Liver (tissue), 3 donors: ENCODE measurements around the gene KCTD3.

Experiments used
- EGR1 ChIP-seq, 2 donors: IDR thresholded peaks; 2 replicates each; pipeline ENCODE4 v1.6.1; 2016 to 2018; ENCODE audit warnings: antibody characterized with exemption in 2 of 2, low read depth in 2 of 2
- FOXA1 ChIP-seq: IDR thresholded peaks from 2 replicates; pipeline ENCODE4 v1.6.1; 2016; ENCODE audit warnings: antibody characterized with exemption
- FOXA2 ChIP-seq: IDR thresholded peaks from 2 replicates; pipeline ENCODE4 v1.6.1; 2016; ENCODE audit warnings: antibody characterized with exemption
- HNF4A ChIP-seq, 2 donors: conservative IDR thresholded peaks; 2 replicates each; pipeline ENCODE4 v1.6.1; 2016; ENCODE audit warnings: antibody characterized with exemption in 2 of 2, mild to moderate bottlenecking in 2 of 2
- HNF4G ChIP-seq: IDR thresholded peaks from 2 replicates; pipeline ENCODE4 v1.6.1; 2016; ENCODE audit warnings: antibody characterized with exemption
- RAD21 ChIP-seq, 2 donors: IDR thresholded peaks; 2 replicates each; pipeline ENCODE4 v1.6.1; 2016; ENCODE audit warnings: antibody characterized with exemption in 2 of 2, mild to moderate bottlenecking in 2 of 2
- SP1 ChIP-seq: IDR thresholded peaks from 2 replicates; pipeline ENCODE4 v1.6.1; 2018; ENCODE audit warnings: antibody characterized with exemption, mild to moderate bottlenecking
- TAF1 ChIP-seq: conservative IDR thresholded peaks from 2 replicates; pipeline ENCODE4 v1.6.1; 2016; ENCODE audit warnings: antibody characterized with exemption, mild to moderate bottlenecking
- YY1 ChIP-seq: IDR thresholded peaks from 2 replicates; pipeline ENCODE4 v1.6.1; 2016; ENCODE audit warnings: antibody characterized with exemption, mild to moderate bottlenecking
- TF ChIP-seq, protein P1 (sequence below): fragments of 150-350 bp; IDR thresholded peaks from 2 replicates; pipeline ENCODE4 v1.5.1; 2017; ENCODE audit warnings: improper control_type of control experiment, low read depth, low read length; ENCODE audit not compliant: missing input control
- TF ChIP-seq, protein P2 (sequence below): IDR thresholded peaks from 2 replicates; pipeline ENCODE4 v1.6.1; 2016; ENCODE audit warnings: antibody characterized with exemption
- TF ChIP-seq, protein P3 (sequence below): IDR thresholded peaks from 2 replicates; pipeline ENCODE4 v1.6.1; 2016; ENCODE audit warnings: antibody characterized with exemption, mild to moderate bottlenecking
- TF ChIP-seq, protein P4 (sequence below): IDR thresholded peaks from 2 replicates; pipeline ENCODE4 v1.6.1; 2016; ENCODE audit warnings: antibody characterized with exemption
- TF ChIP-seq, protein P5 (sequence below): IDR thresholded peaks from 2 replicates; pipeline ENCODE4 v1.6.1; 2016; ENCODE audit warnings: antibody characterized with exemption
- donor health status: healthy.
- donor health status: healthy.

DNA sequence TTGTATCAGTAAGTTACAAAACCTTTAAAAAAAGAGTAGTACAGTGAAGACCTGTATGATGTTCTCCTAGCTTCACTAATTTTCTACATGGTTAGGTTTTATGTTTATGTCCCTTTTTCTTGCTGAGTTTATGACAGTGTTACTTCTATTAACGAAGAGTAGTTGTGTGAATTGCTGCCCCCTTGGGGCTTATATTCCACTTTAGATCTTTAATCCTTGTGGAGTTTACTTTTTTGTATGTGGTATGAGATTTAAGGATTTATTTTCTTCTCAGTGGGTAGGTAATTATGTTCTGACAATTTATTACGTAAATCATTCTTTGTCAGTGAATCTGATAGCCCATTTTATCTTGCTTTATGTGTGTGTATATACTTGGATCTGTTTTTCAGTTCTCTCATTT, 14.8 kb downstream of the KCTD3 start:
- TF ChIP-seq, protein P1, sequence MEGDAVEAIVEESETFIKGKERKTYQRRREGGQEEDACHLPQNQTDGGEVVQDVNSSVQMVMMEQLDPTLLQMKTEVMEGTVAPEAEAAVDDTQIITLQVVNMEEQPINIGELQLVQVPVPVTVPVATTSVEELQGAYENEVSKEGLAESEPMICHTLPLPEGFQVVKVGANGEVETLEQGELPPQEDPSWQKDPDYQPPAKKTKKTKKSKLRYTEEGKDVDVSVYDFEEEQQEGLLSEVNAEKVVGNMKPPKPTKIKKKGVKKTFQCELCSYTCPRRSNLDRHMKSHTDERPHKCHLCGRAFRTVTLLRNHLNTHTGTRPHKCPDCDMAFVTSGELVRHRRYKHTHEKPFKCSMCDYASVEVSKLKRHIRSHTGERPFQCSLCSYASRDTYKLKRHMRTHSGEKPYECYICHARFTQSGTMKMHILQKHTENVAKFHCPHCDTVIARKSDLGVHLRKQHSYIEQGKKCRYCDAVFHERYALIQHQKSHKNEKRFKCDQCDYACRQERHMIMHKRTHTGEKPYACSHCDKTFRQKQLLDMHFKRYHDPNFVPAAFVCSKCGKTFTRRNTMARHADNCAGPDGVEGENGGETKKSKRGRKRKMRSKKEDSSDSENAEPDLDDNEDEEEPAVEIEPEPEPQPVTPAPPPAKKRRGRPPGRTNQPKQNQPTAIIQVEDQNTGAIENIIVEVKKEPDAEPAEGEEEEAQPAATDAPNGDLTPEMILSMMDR: no peak
- TF ChIP-seq HNF4A (conservative IDR thresholded peaks at IDR 0.05): no peak
- TF ChIP-seq, protein P2, sequence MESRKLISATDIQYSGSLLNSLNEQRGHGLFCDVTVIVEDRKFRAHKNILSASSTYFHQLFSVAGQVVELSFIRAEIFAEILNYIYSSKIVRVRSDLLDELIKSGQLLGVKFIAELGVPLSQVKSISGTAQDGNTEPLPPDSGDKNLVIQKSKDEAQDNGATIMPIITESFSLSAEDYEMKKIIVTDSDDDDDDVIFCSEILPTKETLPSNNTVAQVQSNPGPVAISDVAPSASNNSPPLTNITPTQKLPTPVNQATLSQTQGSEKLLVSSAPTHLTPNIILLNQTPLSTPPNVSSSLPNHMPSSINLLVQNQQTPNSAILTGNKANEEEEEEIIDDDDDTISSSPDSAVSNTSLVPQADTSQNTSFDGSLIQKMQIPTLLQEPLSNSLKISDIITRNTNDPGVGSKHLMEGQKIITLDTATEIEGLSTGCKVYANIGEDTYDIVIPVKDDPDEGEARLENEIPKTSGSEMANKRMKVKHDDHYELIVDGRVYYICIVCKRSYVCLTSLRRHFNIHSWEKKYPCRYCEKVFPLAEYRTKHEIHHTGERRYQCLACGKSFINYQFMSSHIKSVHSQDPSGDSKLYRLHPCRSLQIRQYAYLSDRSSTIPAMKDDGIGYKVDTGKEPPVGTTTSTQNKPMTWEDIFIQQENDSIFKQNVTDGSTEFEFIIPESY: no peak
- no peak for TF ChIP-seq SP1
- TF ChIP-seq, protein P3, sequence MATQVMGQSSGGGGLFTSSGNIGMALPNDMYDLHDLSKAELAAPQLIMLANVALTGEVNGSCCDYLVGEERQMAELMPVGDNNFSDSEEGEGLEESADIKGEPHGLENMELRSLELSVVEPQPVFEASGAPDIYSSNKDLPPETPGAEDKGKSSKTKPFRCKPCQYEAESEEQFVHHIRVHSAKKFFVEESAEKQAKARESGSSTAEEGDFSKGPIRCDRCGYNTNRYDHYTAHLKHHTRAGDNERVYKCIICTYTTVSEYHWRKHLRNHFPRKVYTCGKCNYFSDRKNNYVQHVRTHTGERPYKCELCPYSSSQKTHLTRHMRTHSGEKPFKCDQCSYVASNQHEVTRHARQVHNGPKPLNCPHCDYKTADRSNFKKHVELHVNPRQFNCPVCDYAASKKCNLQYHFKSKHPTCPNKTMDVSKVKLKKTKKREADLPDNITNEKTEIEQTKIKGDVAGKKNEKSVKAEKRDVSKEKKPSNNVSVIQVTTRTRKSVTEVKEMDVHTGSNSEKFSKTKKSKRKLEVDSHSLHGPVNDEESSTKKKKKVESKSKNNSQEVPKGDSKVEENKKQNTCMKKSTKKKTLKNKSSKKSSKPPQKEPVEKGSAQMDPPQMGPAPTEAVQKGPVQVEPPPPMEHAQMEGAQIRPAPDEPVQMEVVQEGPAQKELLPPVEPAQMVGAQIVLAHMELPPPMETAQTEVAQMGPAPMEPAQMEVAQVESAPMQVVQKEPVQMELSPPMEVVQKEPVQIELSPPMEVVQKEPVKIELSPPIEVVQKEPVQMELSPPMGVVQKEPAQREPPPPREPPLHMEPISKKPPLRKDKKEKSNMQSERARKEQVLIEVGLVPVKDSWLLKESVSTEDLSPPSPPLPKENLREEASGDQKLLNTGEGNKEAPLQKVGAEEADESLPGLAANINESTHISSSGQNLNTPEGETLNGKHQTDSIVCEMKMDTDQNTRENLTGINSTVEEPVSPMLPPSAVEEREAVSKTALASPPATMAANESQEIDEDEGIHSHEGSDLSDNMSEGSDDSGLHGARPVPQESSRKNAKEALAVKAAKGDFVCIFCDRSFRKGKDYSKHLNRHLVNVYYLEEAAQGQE: no peak
- TF ChIP-seq, protein P4, sequence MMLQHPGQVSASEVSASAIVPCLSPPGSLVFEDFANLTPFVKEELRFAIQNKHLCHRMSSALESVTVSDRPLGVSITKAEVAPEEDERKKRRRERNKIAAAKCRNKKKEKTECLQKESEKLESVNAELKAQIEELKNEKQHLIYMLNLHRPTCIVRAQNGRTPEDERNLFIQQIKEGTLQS: no peak
- TF ChIP-seq, protein P5, sequence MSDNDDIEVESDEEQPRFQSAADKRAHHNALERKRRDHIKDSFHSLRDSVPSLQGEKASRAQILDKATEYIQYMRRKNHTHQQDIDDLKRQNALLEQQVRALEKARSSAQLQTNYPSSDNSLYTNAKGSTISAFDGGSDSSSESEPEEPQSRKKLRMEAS: no peak
- no peak for TF ChIP-seq FOXA1
- TF ChIP-seq YY1: no peak
- no peak for TF ChIP-seq FOXA2
- TF ChIP-seq TAF1: no peak
- no peak for TF ChIP-seq EGR1 (IDR thresholded peaks at IDR 0.05; ENCODE audit: low read depth in 2 of 2)
- peak in 1 of 2 donors; percentile 5 for TF ChIP-seq RAD21 (IDR thresholded peaks at IDR 0.05)
- no peak for TF ChIP-seq HNF4G
